Osteoblast (primary cell): ENCODE data around the gene MAP4K3. TPM values are rescaled to one million over a fixed set of nuclear protein-coding genes. Genes with fewer than 3 reads are reported as not detected.

Experiments
- DNase-seq: peaks from one replicate; pipeline ENCODE4 v3.0.0; 2011; ENCODE audit warnings: low spot score, mixed read lengths; ENCODE audit not compliant: insufficient read length; ENCODE audit errors: missing footprints
- H2AFZ ChIP-seq: 2 replicates; pipeline ENCODE4 v1.6.0; 2011; ENCODE audit warnings: mild to moderate bottlenecking, low read length
- H3K27ac ChIP-seq: 2 replicates; pipeline ENCODE4 v1.5.1; 2011; ENCODE audit warnings: mild to moderate bottlenecking, low read depth, low read length, moderate library complexity
- H3K27me3 ChIP-seq: 2 replicates; pipeline ENCODE4 v1.6.0; 2012; ENCODE audit warnings: mild to moderate bottlenecking, control low read depth, inconsistent platforms, low read length, moderate library complexity; ENCODE audit not compliant: insufficient read depth
- H3K36me3 ChIP-seq: 2 replicates; pipeline ENCODE4 v1.5.1; 2011; ENCODE audit warnings: mild to moderate bottlenecking, low read length, control low read depth, moderate library complexity; ENCODE audit not compliant: insufficient read depth
- H3K4me1 ChIP-seq: 2 replicates; pipeline ENCODE4 v1.5.1; 2011; ENCODE audit warnings: mild to moderate bottlenecking, low read length, control low read depth, moderate library complexity; ENCODE audit not compliant: insufficient read depth
- H3K4me2 ChIP-seq: 2 replicates; pipeline ENCODE4 v1.6.0; 2011; ENCODE audit warnings: mild to moderate bottlenecking, low read length; ENCODE audit not compliant: insufficient read depth
- H3K4me3 ChIP-seq: fragments of 200-600 bp; sonication (generic); 3 replicates; pipeline ENCODE4 v1.5.1; 2012; ENCODE audit warnings: mild to moderate bottlenecking, low read length, inconsistent platforms; ENCODE audit not compliant: insufficient read depth
- H3K79me2 ChIP-seq: 2 replicates; pipeline ENCODE4 v1.6.0; 2012; ENCODE audit warnings: mild to moderate bottlenecking, low read length, control low read depth, inconsistent platforms; ENCODE audit not compliant: insufficient read depth
- H3K9me3 ChIP-seq: 2 replicates; pipeline ENCODE4 v1.5.1; 2011; ENCODE audit warnings: low read depth, low read length, control low read depth
- H4K20me1 ChIP-seq: 2 replicates; pipeline ENCODE4 v1.6.0; 2012; ENCODE audit warnings: mild to moderate bottlenecking, low read length, control low read depth; ENCODE audit not compliant: insufficient read depth
- CTCF ChIP-seq: IDR thresholded peaks from 2 replicates; pipeline ENCODE4 v1.5.1; 2011; ENCODE audit warnings: mild to moderate bottlenecking, low read depth, low read length, moderate library complexity; ENCODE audit errors: extremely low read depth
- total RNA-seq: library from RNA; depleted of rRNA; stranded (reverse); fragments of >200 nt; gene quantifications from 2 replicates; pipeline ENCODE4 v1.2.3, GENCODE V29; 2012

Gene MAP4K3
- total RNA-seq, 1 donor, result 51.8 TPM

- no peaks in the 10 kb centered on the region for H3K79me2 ChIP-seq
- H3K9me3 ChIP-seq, result no peaks in the 10 kb centered on the region
- no peak for TF ChIP-seq CTCF
- peaks cover 21% of the 10 kb centered on the region for H3K4me1 ChIP-seq
- no peak for DNase-seq
- no peak overlapping the region for H3K27ac ChIP-seq
- H2AFZ ChIP-seq, result no peak overlapping the region
- no peak overlapping the region for H3K4me2 ChIP-seq
- no peaks in the 10 kb centered on the region for H4K20me1 ChIP-seq
- no peak overlapping the region for H3K4me3 ChIP-seq
- no peaks in the 10 kb centered on the region for H3K36me3 ChIP-seq
- H3K27me3 ChIP-seq, result no peaks in the 10 kb centered on the region
Observed at GRCh38 chr2:39484206-39484605, 47.1 kb upstream of the MAP4K3 start.

GRCh38 chr2:39483534-39483933, 46.4 kb upstream of the MAP4K3 start:
- Histone ChIP-seq H3K79me2 (no peaks in the 10 kb centered on the region), H3K9me3 (no peaks in the 10 kb centered on the region), H3K4me2 (no peak overlapping the region), H3K4me1 (peaks cover 18% of the 10 kb centered on the region), H3K27ac (no peak overlapping the region), H3K36me3 (no peaks in the 10 kb centered on the region), H3K27me3 (no peaks in the 10 kb centered on the region), H2AFZ (no peak overlapping the region), H4K20me1 (no peaks in the 10 kb centered on the region), H3K4me3 (no peak overlapping the region)
- DNase-seq, result no peak
- TF ChIP-seq CTCF, result no peak

GRCh38 chr2:39481611-39482010, 44.5 kb upstream of the MAP4K3 start:
- Histone ChIP-seq H4K20me1 (no peaks in the 10 kb centered on the region), H3K4me3 (no peak overlapping the region), H3K4me1 (peaks cover 8% of the 10 kb centered on the region), H3K4me2 (no peak overlapping the region), H3K36me3 (peaks cover 5% of the 10 kb centered on the region), H3K79me2 (no peaks in the 10 kb centered on the region), H2AFZ (no peak overlapping the region), H3K27ac (peak overlapping the region; percentile 36), H3K9me3 (no peaks in the 10 kb centered on the region), H3K27me3 (no peaks in the 10 kb centered on the region)
- no peak for TF ChIP-seq CTCF
- DNase-seq, result peak; percentile 11

- Histone ChIP-seq H3K27me3 (no peaks in the 10 kb centered on the region), H2AFZ (no peak overlapping the region), H3K9me3 (no peaks in the 10 kb centered on the region), H3K79me2 (no peaks in the 10 kb centered on the region), H3K36me3 (peaks cover 5% of the 10 kb centered on the region), H4K20me1 (no peaks in the 10 kb centered on the region), H3K4me3 (no peak overlapping the region), H3K27ac (no peak overlapping the region), H3K4me1 (peaks cover 8% of the 10 kb centered on the region), H3K4me2 (no peak overlapping the region)
- TF ChIP-seq CTCF, result no peak
- DNase-seq, result no peak
Observed at GRCh38 chr2:39479696-39480095, 42.6 kb upstream of the MAP4K3 start.
